C4-2B (cell line): ENCODE data around the gene PNN.

ENCODE experiments used
- CTCF ChIP-seq: fragments of 450-650 bp; conservative IDR thresholded peaks from 2 replicates; pipeline ENCODE4 v1.5.1; 2017; ENCODE audit warnings: mild to moderate bottlenecking
- ZFX ChIP-seq: fragments of 450-650 bp; IDR thresholded peaks from 2 replicates; pipeline ENCODE4 v1.6.1; 2017

- no peak for TF ChIP-seq CTCF
- TF ChIP-seq ZFX = no peak
These were observed 37.6 kb downstream of the PNN start for GRCh38 chr14:39212693-39213092.
